SK-N-MC (cell line): Measurements from ENCODE around the gene HIVEP2.

Experiments used
- DNase-seq: peaks from one replicate; pipeline ENCODE4 v3.0.0-alpha.2; 2011; ENCODE audit warnings: low read depth, low spot score
- H3K27ac ChIP-seq: fragments of 200-600 bp; sonication (generic); 2 replicates; pipeline ENCODE4 v1.5.1; 2016; ENCODE audit warnings: mixed run types
- H3K36me3 ChIP-seq: fragments of 200-600 bp; sonication (generic); 2 replicates; pipeline ENCODE4 v1.6.1; 2017; ENCODE audit warnings: antibody characterized with exemption, low read length, mixed read lengths; ENCODE audit not compliant: insufficient read depth
- H3K4me3 ChIP-seq: fragments of 200-600 bp; sonication (generic); 2 replicates; pipeline ENCODE4 v1.5.1; 2016
- H3K9ac ChIP-seq: fragments of 200-600 bp; sonication (generic); 2 replicates; pipeline ENCODE4 v1.8.0; 2017; ENCODE audit warnings: mixed run types, mixed read lengths; ENCODE audit not compliant: insufficient read length
- H3K9me3 ChIP-seq: fragments of 200-600 bp; sonication (generic); 2 replicates; pipeline ENCODE4 v1.6.1; 2017; ENCODE audit warnings: low read depth, mild to moderate bottlenecking, antibody characterized with exemption, low read length, moderate library complexity, mixed read lengths
- EZH2 ChIP-seq: fragments of 200-600 bp; sonication (generic); IDR thresholded peaks from one replicate; pipeline ENCODE4 v1.6.1; 2017; ENCODE audit warnings: antibody characterized with exemption
- FOXP2 ChIP-seq: optimal IDR thresholded peaks from 2 replicates; pipeline ENCODE3; 2011; ENCODE audit warnings: mild to moderate bottlenecking, moderate library complexity; ENCODE audit not compliant: insufficient read depth; ENCODE audit errors: extremely low read length, control extremely low read depth
- POLR2AphosphoS5 ChIP-seq: IDR thresholded peaks from 2 replicates; pipeline ENCODE4 v1.6.1; 2012; ENCODE audit warnings: mild to moderate bottlenecking, low read depth, low read length, borderline replicate concordance

HIVEP2 gene

GRCh38 chr6:142871910-142872331 lies 73.1 kb downstream of the HIVEP2 start:
- Histone ChIP-seq H3K4me3 (no peak overlapping the region), H3K9ac (no peak overlapping the region), H3K36me3 (no peaks in the 10 kb centered on the region), H3K27ac (no peak overlapping the region), H3K9me3 (no peaks in the 10 kb centered on the region)
- no peak for DNase-seq
- no peak for TF ChIP-seq EZH2
- no peak for TF ChIP-seq FOXP2
- no peak for TF ChIP-seq POLR2AphosphoS5

GRCh38 chr6:142870787-142871415 lies 74.1 kb downstream of the HIVEP2 start:
- Histone ChIP-seq H3K27ac (no peak overlapping the region), H3K9ac (no peak overlapping the region), H3K36me3 (no peaks in the 10 kb centered on the region), H3K9me3 (no peaks in the 10 kb centered on the region), H3K4me3 (no peak overlapping the region)
- no peak for TF ChIP-seq FOXP2
- no peak for TF ChIP-seq POLR2AphosphoS5
- TF ChIP-seq EZH2: no peak
- DNase-seq: no peak

GRCh38 chr6:142868917-142869316 lies 76.1 kb downstream of the HIVEP2 start:
- H3K9me3 ChIP-seq: no peaks in the 10 kb centered on the region
- no peak for DNase-seq
- TF ChIP-seq FOXP2 (no peak), POLR2AphosphoS5 (no peak), EZH2 (no peak)
- no peak overlapping the region for H3K4me3 ChIP-seq
- H3K36me3 ChIP-seq: no peaks in the 10 kb centered on the region
- no peak overlapping the region for H3K27ac ChIP-seq
- no peak overlapping the region for H3K9ac ChIP-seq

- Histone ChIP-seq H3K36me3 (no peaks in the 10 kb centered on the region), H3K9me3 (no peaks in the 10 kb centered on the region), H3K4me3 (no peak overlapping the region), H3K9ac (no peak overlapping the region), H3K27ac (no peak overlapping the region)
- DNase-seq: no peak
- TF ChIP-seq POLR2AphosphoS5: no peak
- no peak for TF ChIP-seq EZH2
Observed at GRCh38 chr6:142867988-142868812, 76.8 kb downstream of the HIVEP2 start.

- Histone ChIP-seq H3K36me3 (no peaks in the 10 kb centered on the region), H3K9ac (no peak overlapping the region), H3K9me3 (no peaks in the 10 kb centered on the region), H3K27ac (no peak overlapping the region), H3K4me3 (no peak overlapping the region)
- TF ChIP-seq POLR2AphosphoS5 (no peak), FOXP2 (no peak)
- DNase-seq: no peak
Observed at GRCh38 chr6:142867355-142867801, 77.6 kb downstream of the HIVEP2 start.

GRCh38 chr6:142863981-142864380 lies 81.0 kb downstream of the HIVEP2 start:
- TF ChIP-seq EZH2 (no peak), POLR2AphosphoS5 (no peak), FOXP2 (no peak)
- no peaks in the 10 kb centered on the region for H3K36me3 ChIP-seq
- DNase-seq: no peak

GRCh38 chr6:142861711-142862110 lies 83.3 kb downstream of the HIVEP2 start:
- no peaks in the 10 kb centered on the region for H3K36me3 ChIP-seq
- DNase-seq: no peak
- no peaks in the 10 kb centered on the region for H3K9me3 ChIP-seq
- H3K9ac ChIP-seq: no peak overlapping the region
- no peak for TF ChIP-seq FOXP2
- TF ChIP-seq EZH2: no peak
- TF ChIP-seq POLR2AphosphoS5: no peak
- H3K4me3 ChIP-seq: no peak overlapping the region
- no peak overlapping the region for H3K27ac ChIP-seq

More at GRCh38 chr6:142863981-142864380, 81.0 kb downstream of the HIVEP2 start:
- Histone ChIP-seq H3K9me3 (no peaks in the 10 kb centered on the region), H3K27ac (no peak overlapping the region), H3K4me3 (no peak overlapping the region), H3K9ac (no peak overlapping the region)

GRCh38 chr6:142860498-142860897 lies 84.5 kb downstream of the HIVEP2 start:
- TF ChIP-seq EZH2 (no peak), FOXP2 (no peak), POLR2AphosphoS5 (no peak)

More at GRCh38 chr6:142860498-142860897, 84.5 kb downstream of the HIVEP2 start:
- no peak overlapping the region for H3K27ac ChIP-seq
- H3K9me3 ChIP-seq: no peaks in the 10 kb centered on the region
- H3K36me3 ChIP-seq: no peaks in the 10 kb centered on the region
- no peak overlapping the region for H3K9ac ChIP-seq
- H3K4me3 ChIP-seq: no peak overlapping the region
- no peak for DNase-seq
